CD14-positive monocyte (primary cell): Measurements from ENCODE around the gene ROBO1. TPM values are rescaled to one million over a fixed set of nuclear protein-coding genes. Genes with fewer than 3 reads are reported as not detected.

Source experiments
- DNase-seq, 3 donors: peaks; one replicate each; pipeline ENCODE4 v3.0.0-alpha.2; 2011 to 2022
- H2AFZ ChIP-seq: 2 replicates; pipeline ENCODE4 v1.6.0; 2012; ENCODE audit warnings: mild to moderate bottlenecking, low read depth, low read length, inconsistent platforms; ENCODE audit not compliant: insufficient read depth, poor library complexity, severe bottlenecking
- H3K27ac ChIP-seq, 2 donors: 1 replicate in 1 of 2; 2 replicates in 1 of 2; pipeline ENCODE4 v1.5.1; 2012 to 2013; ENCODE audit warnings: low read length in 2 of 2, control low read depth in 1 of 2, inconsistent platforms in 1 of 2, low read depth in 1 of 2, mild to moderate bottlenecking in 1 of 2
- H3K27me3 ChIP-seq, 2 donors: one replicate each; pipeline versions ENCODE4 v1.6.0 to v1.6.1; 2011 to 2013; ENCODE audit warnings: low read length in 2 of 2; ENCODE audit not compliant: control insufficient read depth in 2 of 2, insufficient read depth in 2 of 2
- H3K36me3 ChIP-seq, 2 donors: replicated peaks in 1 of 2; 1 replicate in 1 of 2; 2 replicates in 1 of 2; pipeline versions ENCODE4 v1.5.1 to v1.6.1; 2012 to 2013; ENCODE audit warnings: low read length in 2 of 2, control low read depth in 1 of 2, inconsistent platforms in 1 of 2, mild to moderate bottlenecking in 1 of 2; ENCODE audit not compliant: insufficient read depth in 2 of 2, control insufficient read depth in 1 of 2
- H3K4me1 ChIP-seq, 2 donors: 1 replicate in 1 of 2; 2 replicates in 1 of 2; pipeline versions ENCODE4 v1.5.1 to v1.6.1; 2012 to 2013; ENCODE audit warnings: low read length in 2 of 2, control low read depth in 1 of 2, inconsistent platforms in 1 of 2, mild to moderate bottlenecking in 1 of 2, moderate library complexity in 1 of 2; ENCODE audit not compliant: insufficient read depth in 2 of 2, control insufficient read depth in 1 of 2
- H3K4me2 ChIP-seq: replicated peaks from 2 replicates; pipeline ENCODE3; 2012; ENCODE audit warnings: low read length, moderate library complexity, mild to moderate bottlenecking; ENCODE audit not compliant: poor library complexity, severe bottlenecking; ENCODE audit errors: extremely low read depth
- H3K4me3 ChIP-seq, 3 experiments: fragments of 200-600 bp in 1 of 3; sonication (generic) in 1 of 3; replicated peaks in 1 of 3; 1 replicate in 2 of 3; 2 replicates in 1 of 3; pipeline ENCODE4 v1.5.1; 2011 to 2013; ENCODE audit warnings: low read length in 3 of 3, mild to moderate bottlenecking in 3 of 3, control low read depth in 2 of 3, low read depth in 2 of 3, inconsistent platforms in 1 of 3, moderate library complexity in 1 of 3
- H3K79me2 ChIP-seq: 2 replicates; pipeline ENCODE4 v1.6.0; 2012; ENCODE audit warnings: mild to moderate bottlenecking, control low read depth, inconsistent platforms, low read length, moderate library complexity; ENCODE audit not compliant: insufficient read depth
- H3K9ac ChIP-seq: 2 replicates; pipeline ENCODE4 v1.6.0; 2017; ENCODE audit warnings: low read length, mild to moderate bottlenecking; ENCODE audit not compliant: insufficient read depth, poor library complexity, severe bottlenecking
- H3K9me3 ChIP-seq, 2 donors: replicated peaks in 1 of 2; 1 replicate in 1 of 2; 2 replicates in 1 of 2; pipeline versions ENCODE4 v1.5.1 to v1.6.1; 2012 to 2013; ENCODE audit warnings: low read length in 2 of 2, control low read depth in 1 of 2; ENCODE audit not compliant: control insufficient read depth in 1 of 2, insufficient read depth in 1 of 2
- H4K20me1 ChIP-seq: 2 replicates; pipeline ENCODE4 v1.6.0; 2012; ENCODE audit warnings: mild to moderate bottlenecking, low read length, control low read depth, moderate library complexity; ENCODE audit not compliant: insufficient read depth
- H3K27ac Mint-ChIP-seq, 7 donors: one replicate each; pipeline ENCODE4 v1.8.0; 2020; ENCODE audit warnings: mild to moderate bottlenecking in 7 of 7, mixed read lengths in 7 of 7, moderate library complexity in 6 of 7, inconsistent platforms in 2 of 7
- H3K27me3 Mint-ChIP-seq, 3 donors: one replicate each; pipeline ENCODE4 v1.8.0; 2021 to 2022; ENCODE audit warnings: low read depth in 3 of 3, mild to moderate bottlenecking in 3 of 3, mixed read lengths in 3 of 3, moderate library complexity in 3 of 3, inconsistent platforms in 1 of 3
- H3K36me3 Mint-ChIP-seq, 2 donors: one replicate each; pipeline ENCODE4 v1.8.0; 2020; ENCODE audit warnings: mixed read lengths in 2 of 2, inconsistent platforms in 1 of 2, mild to moderate bottlenecking in 1 of 2
- H3K4me1 Mint-ChIP-seq: one replicate; pipeline ENCODE4 v1.8.0; 2020; ENCODE audit warnings: mild to moderate bottlenecking, mixed read lengths
- H3K4me3 Mint-ChIP-seq, 2 donors: one replicate each; pipeline ENCODE4 v1.8.0; 2020; ENCODE audit warnings: mild to moderate bottlenecking in 2 of 2, mixed read lengths in 2 of 2, moderate library complexity in 1 of 2
- H3K9me3 Mint-ChIP-seq, 7 donors: one replicate each; pipeline ENCODE4 v1.8.0; 2020 to 2022; ENCODE audit warnings: mixed read lengths in 7 of 7, mild to moderate bottlenecking in 6 of 7, moderate library complexity in 6 of 7, inconsistent platforms in 2 of 7
- CTCF ChIP-seq: fragments of 200-600 bp; IDR thresholded peaks from one replicate; pipeline ENCODE4 v1.8.0; 2022; ENCODE audit warnings: antibody characterized with exemption, mild to moderate bottlenecking
- WGBS: methylation state at CpG from one replicate; pipeline ENCODE4 v1.1.5; 2013; ENCODE audit warnings: missing lambda C conversion rate; ENCODE audit not compliant: insufficient coverage; 5-methylcytosine and 5-hydroxymethylcytosine counted together
- intact Hi-C, 2 donors: fragments of 100-400 bp; cut with micrococcal nuclease; formaldehyde crosslinking; loops; one replicate each; pipeline versions ENCODE4 v1.15.0 to v1.15.1; 2023
- polyA plus RNA-seq, 3 donors: library from polyadenylated mRNA; depleted of rRNA in 1 of 3; unstranded in 2 of 3; stranded (reverse) in 1 of 3; fragments of 300-500 nt in 2 of 3; fragments of >200 nt in 1 of 3; fragmentation: Illumina TruSeq in 2 of 3; gene quantifications; 1 replicate in 2 of 3; 2 replicates in 1 of 3; pipeline ENCODE4 v1.2.3, GENCODE V29; 2012 to 2021

The ROBO1 gene
- polyA plus RNA-seq, 3 donors = 0.09 to 0.10 TPM; not detected in 1

GRCh38 chr3:79094654-79095053 is 673.1 kb downstream of the ROBO1 start:
- TF ChIP-seq CTCF = no peak

GRCh38 chr3:79086514-79086913 is 681.3 kb downstream of the ROBO1 start:
- Histone ChIP-seq H3K27me3 (no peaks in the 10 kb centered on the region), H3K36me3 (no peaks in the 10 kb centered on the region), H2AFZ (no peak overlapping the region), H4K20me1 (no peaks in the 10 kb centered on the region), H3K9ac (no peak overlapping the region), H3K4me3 (no peak overlapping the region), H3K79me2 (no peaks in the 10 kb centered on the region), H3K9me3 (no peaks in the 10 kb centered on the region), H3K27ac (no peak overlapping the region), H3K4me2 (no peak overlapping the region), H3K4me1 (no peaks in the 10 kb centered on the region)
- DNase-seq = no peak
- peaks cover 0 to 2% (median 0%) of the 10 kb centered on the region in 3 donors for H3K27me3 Mint-ChIP-seq
- H3K27ac Mint-ChIP-seq = no peak overlapping the region
- no peak overlapping the region for H3K4me3 Mint-ChIP-seq
- no peaks in the 10 kb centered on the region for H3K4me1 Mint-ChIP-seq
- no peaks in the 10 kb centered on the region for H3K36me3 Mint-ChIP-seq
- WGBS = no CpG with 5 or more reads among the region's 6 CpGs
- peak; percentile 47 for TF ChIP-seq CTCF
- no peaks in the 10 kb centered on the region for H3K9me3 Mint-ChIP-seq
- intact Hi-C loops = no loop called here

More at GRCh38 chr3:79094654-79095053, 673.1 kb downstream of the ROBO1 start:
- Mint-ChIP-seq H3K4me3 (no peak overlapping the region), H3K27ac (no peak overlapping the region), H3K9me3 (no peaks in the 10 kb centered on the region), H3K4me1 (no peaks in the 10 kb centered on the region), H3K36me3 (no peaks in the 10 kb centered on the region), H3K27me3 (no peaks in the 10 kb centered on the region)
- H3K27ac ChIP-seq = no peak overlapping the region
- no peaks in the 10 kb centered on the region for H3K36me3 ChIP-seq
- no peak overlapping the region for H2AFZ ChIP-seq
- intact Hi-C loops = no loop called here
- no peak overlapping the region for H3K4me2 ChIP-seq
- H3K4me3 ChIP-seq = no peak overlapping the region
- H4K20me1 ChIP-seq = no peaks in the 10 kb centered on the region
- H3K27me3 ChIP-seq = no peaks in the 10 kb centered on the region
- H3K9me3 ChIP-seq = no peaks in the 10 kb centered on the region
- DNase-seq = no peak
- no peak overlapping the region for H3K9ac ChIP-seq
- H3K4me1 ChIP-seq = no peaks in the 10 kb centered on the region
- no peaks in the 10 kb centered on the region for H3K79me2 ChIP-seq
